HUES48 (cell line): ENCODE measurements around the gene ANXA10.

ENCODE experiments used
- H3K27ac ChIP-seq: one replicate; pipeline ENCODE4 v1.7.0; 2013; ENCODE audit warnings: low read depth, low read length, inconsistent platforms
- H3K27me3 ChIP-seq: 2 replicates; pipeline ENCODE4 v1.6.1; 2013; ENCODE audit warnings: mild to moderate bottlenecking, low read length; ENCODE audit not compliant: control insufficient read depth, insufficient read depth
- H3K36me3 ChIP-seq: 2 replicates; pipeline ENCODE4 v1.6.1; 2013; ENCODE audit warnings: low read length; ENCODE audit not compliant: control insufficient read depth, insufficient read depth
- H3K4me1 ChIP-seq: 2 replicates; pipeline ENCODE4 v1.6.1; 2013; ENCODE audit warnings: mild to moderate bottlenecking, low read length; ENCODE audit not compliant: control insufficient read depth, insufficient read depth
- H3K4me3 ChIP-seq: 2 replicates; pipeline ENCODE4 v1.5.1; 2013; ENCODE audit warnings: mild to moderate bottlenecking, low read depth, low read length
- H3K9ac ChIP-seq: 2 replicates; pipeline ENCODE4 v1.6.1; 2013; ENCODE audit warnings: mild to moderate bottlenecking, low read depth, low read length, moderate library complexity
- H3K9me3 ChIP-seq: 2 replicates; pipeline ENCODE4 v1.6.1; 2013; ENCODE audit warnings: low read length; ENCODE audit not compliant: control insufficient read depth, insufficient read depth

The ANXA10 gene

GRCh38 chr4:168154546-168155277, 62.4 kb downstream of the ANXA10 start:
- Histone ChIP-seq H3K4me3 (no peak overlapping the region), H3K9ac (no peak overlapping the region), H3K27ac (no peak overlapping the region), H3K4me1 (peaks cover 31% of the 10 kb centered on the region), H3K36me3 (no peaks in the 10 kb centered on the region), H3K27me3 (no peaks in the 10 kb centered on the region), H3K9me3 (no peaks in the 10 kb centered on the region)

- Histone ChIP-seq H3K4me3 (no peak overlapping the region), H3K9ac (no peak overlapping the region), H3K27ac (no peak overlapping the region), H3K36me3 (no peaks in the 10 kb centered on the region), H3K4me1 (no peaks in the 10 kb centered on the region), H3K9me3 (0 out of 2 replicates have a peak, but pooled peaks cover 5% of the 10 kb centered on the region), H3K27me3 (no peaks in the 10 kb centered on the region)
These were observed 70.3 kb downstream of the ANXA10 start for GRCh38 chr4:168162604-168163003.

GRCh38 chr4:168163106-168163505, 70.8 kb downstream of the ANXA10 start:
- 0 out of 2 replicates have a peak, but pooled peaks cover 5% of the 10 kb centered on the region for H3K9me3 ChIP-seq
- H3K4me3 ChIP-seq, result no peak overlapping the region

GRCh38 chr4:168164045-168164444, 71.7 kb downstream of the ANXA10 start:
- no peak overlapping the region for H3K4me3 ChIP-seq
- no peaks in the 10 kb centered on the region for H3K36me3 ChIP-seq
- no peaks in the 10 kb centered on the region for H3K27me3 ChIP-seq
- H3K9ac ChIP-seq, result no peak overlapping the region
- no peak overlapping the region for H3K27ac ChIP-seq
- H3K4me1 ChIP-seq, result no peaks in the 10 kb centered on the region
- 0 out of 2 replicates have a peak, but pooled peaks cover 5% of the 10 kb centered on the region for H3K9me3 ChIP-seq

More at GRCh38 chr4:168163106-168163505, 70.8 kb downstream of the ANXA10 start:
- H3K36me3 ChIP-seq, result no peaks in the 10 kb centered on the region
- H3K4me1 ChIP-seq, result no peaks in the 10 kb centered on the region
- H3K27ac ChIP-seq, result no peak overlapping the region
- H3K9ac ChIP-seq, result no peak overlapping the region
- no peaks in the 10 kb centered on the region for H3K27me3 ChIP-seq

GRCh38 chr4:168164915-168165548, 72.7 kb downstream of the ANXA10 start:
- Histone ChIP-seq H3K4me3 (no peak overlapping the region), H3K4me1 (no peaks in the 10 kb centered on the region), H3K27ac (no peak overlapping the region), H3K36me3 (no peaks in the 10 kb centered on the region), H3K27me3 (no peaks in the 10 kb centered on the region), H3K9ac (no peak overlapping the region), H3K9me3 (0 out of 2 replicates have a peak, but pooled peaks cover 5% of the 10 kb centered on the region)

GRCh38 chr4:168167714-168168284, 75.5 kb downstream of the ANXA10 start:
- Histone ChIP-seq H3K4me3 (no peak overlapping the region), H3K27ac (no peak overlapping the region), H3K9ac (no peak overlapping the region), H3K36me3 (no peaks in the 10 kb centered on the region), H3K27me3 (no peaks in the 10 kb centered on the region), H3K4me1 (peaks cover 10% of the 10 kb centered on the region; the same call in 1 of the 2 replicates), H3K9me3 (no peaks in the 10 kb centered on the region)

- no peaks in the 10 kb centered on the region for H3K36me3 ChIP-seq
- H3K27ac ChIP-seq, result no peak overlapping the region
- H3K4me1 ChIP-seq, result peaks cover 10% of the 10 kb centered on the region; the same call in 1 of the 2 replicates
- no peak overlapping the region for H3K9ac ChIP-seq
- no peaks in the 10 kb centered on the region for H3K27me3 ChIP-seq
- no peak overlapping the region for H3K4me3 ChIP-seq
- H3K9me3 ChIP-seq, result no peaks in the 10 kb centered on the region
These were observed 82.0 kb downstream of the ANXA10 start for GRCh38 chr4:168174308-168174707.

GRCh38 chr4:168177546-168178149, 85.3 kb downstream of the ANXA10 start:
- Histone ChIP-seq H3K27me3 (no peaks in the 10 kb centered on the region), H3K27ac (no peak overlapping the region), H3K4me1 (no peaks in the 10 kb centered on the region), H3K4me3 (no peak overlapping the region), H3K9me3 (no peaks in the 10 kb centered on the region), H3K9ac (no peak overlapping the region), H3K36me3 (no peaks in the 10 kb centered on the region)

GRCh38 chr4:168183717-168184571, 91.6 kb downstream of the ANXA10 start:
- no peaks in the 10 kb centered on the region for H3K27me3 ChIP-seq
- no peaks in the 10 kb centered on the region for H3K36me3 ChIP-seq
- H3K4me1 ChIP-seq, result no peaks in the 10 kb centered on the region
- H3K4me3 ChIP-seq, result no peak overlapping the region
- H3K9me3 ChIP-seq, result no peaks in the 10 kb centered on the region
- no peak overlapping the region for H3K9ac ChIP-seq
- no peak overlapping the region for H3K27ac ChIP-seq

- H3K9me3 ChIP-seq, result no peaks in the 10 kb centered on the region
- H3K4me1 ChIP-seq, result no peaks in the 10 kb centered on the region
- no peak overlapping the region for H3K4me3 ChIP-seq
- no peaks in the 10 kb centered on the region for H3K36me3 ChIP-seq
- H3K27me3 ChIP-seq, result no peaks in the 10 kb centered on the region
- no peak overlapping the region for H3K27ac ChIP-seq
- no peak overlapping the region for H3K9ac ChIP-seq
These were observed 96.4 kb downstream of the ANXA10 start for GRCh38 chr4:168188754-168189153.
